Astrocyte of the spinal cord (primary cell): Measurements from ENCODE around the gene PRDM15.

Experiments used
- DNase-seq: peaks from one replicate; pipeline ENCODE4 v3.0.0; 2011; ENCODE audit warnings: low read depth, low spot score
- H3K4me3 ChIP-seq: 2 replicates; pipeline ENCODE4 v1.5.1; 2011; ENCODE audit warnings: low read depth, mild to moderate bottlenecking, low read length, moderate library complexity
- in situ Hi-C: cut with HindIII; loops from 2 replicates; pipeline ENCODE4 v1.10.0; 2017; ENCODE audit warnings: low sequenced_read_pairs
- TF ChIP-seq, protein P1 (sequence below): IDR thresholded peaks from 2 replicates; pipeline ENCODE4 v1.5.1; 2012; ENCODE audit warnings: low read depth, mild to moderate bottlenecking, low read length, inconsistent platforms

The PRDM15 gene

DNA sequence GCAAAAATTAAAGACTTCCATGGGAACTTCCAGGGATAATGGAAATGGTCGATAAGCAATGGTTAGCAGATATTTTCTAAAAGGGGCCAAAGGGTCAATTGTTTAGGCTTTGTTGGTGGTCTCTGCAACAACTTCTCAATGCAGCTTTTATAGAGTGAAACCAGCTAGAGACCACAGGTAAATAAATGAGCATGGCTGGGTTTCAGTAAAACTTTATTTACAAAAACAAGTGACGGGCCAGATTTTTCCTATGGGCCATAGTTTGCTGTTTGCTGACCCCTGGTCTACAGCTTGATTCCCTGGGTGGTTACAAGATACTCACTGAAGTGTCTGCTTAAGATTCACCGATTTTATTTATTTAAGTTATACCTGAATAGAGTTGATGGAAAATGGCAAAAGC is 22.6 kb upstream of the PRDM15 start:
- in situ Hi-C loops, result no loop called here
- no peak overlapping the region for H3K4me3 ChIP-seq
- TF ChIP-seq, protein P1, sequence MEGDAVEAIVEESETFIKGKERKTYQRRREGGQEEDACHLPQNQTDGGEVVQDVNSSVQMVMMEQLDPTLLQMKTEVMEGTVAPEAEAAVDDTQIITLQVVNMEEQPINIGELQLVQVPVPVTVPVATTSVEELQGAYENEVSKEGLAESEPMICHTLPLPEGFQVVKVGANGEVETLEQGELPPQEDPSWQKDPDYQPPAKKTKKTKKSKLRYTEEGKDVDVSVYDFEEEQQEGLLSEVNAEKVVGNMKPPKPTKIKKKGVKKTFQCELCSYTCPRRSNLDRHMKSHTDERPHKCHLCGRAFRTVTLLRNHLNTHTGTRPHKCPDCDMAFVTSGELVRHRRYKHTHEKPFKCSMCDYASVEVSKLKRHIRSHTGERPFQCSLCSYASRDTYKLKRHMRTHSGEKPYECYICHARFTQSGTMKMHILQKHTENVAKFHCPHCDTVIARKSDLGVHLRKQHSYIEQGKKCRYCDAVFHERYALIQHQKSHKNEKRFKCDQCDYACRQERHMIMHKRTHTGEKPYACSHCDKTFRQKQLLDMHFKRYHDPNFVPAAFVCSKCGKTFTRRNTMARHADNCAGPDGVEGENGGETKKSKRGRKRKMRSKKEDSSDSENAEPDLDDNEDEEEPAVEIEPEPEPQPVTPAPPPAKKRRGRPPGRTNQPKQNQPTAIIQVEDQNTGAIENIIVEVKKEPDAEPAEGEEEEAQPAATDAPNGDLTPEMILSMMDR, result no peak
- DNase-seq, result no peak

DNA sequence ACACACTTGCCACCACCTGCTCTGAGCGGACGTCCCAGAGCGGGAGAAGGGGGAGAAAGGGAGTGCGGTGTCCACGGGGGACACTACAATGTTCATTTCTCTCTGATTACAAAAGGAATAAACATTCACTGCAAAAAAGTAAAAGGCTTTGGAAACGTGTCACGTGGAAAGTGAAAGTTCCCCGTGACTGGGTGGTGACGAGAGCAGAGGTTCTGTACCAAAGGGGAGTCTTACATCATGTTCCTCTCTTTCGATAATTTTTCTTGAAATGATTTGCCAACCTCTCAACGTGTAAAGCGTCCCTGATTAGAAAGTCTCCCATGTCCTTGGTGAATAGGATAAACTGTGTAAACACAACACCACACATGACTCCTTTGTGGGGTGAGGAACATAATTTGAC is 22.0 kb upstream of the PRDM15 start:
- no peak for DNase-seq
- H3K4me3 ChIP-seq, result no peak overlapping the region
- TF ChIP-seq, protein P1, result no peak
- in situ Hi-C loops, result no loop called here

DNA sequence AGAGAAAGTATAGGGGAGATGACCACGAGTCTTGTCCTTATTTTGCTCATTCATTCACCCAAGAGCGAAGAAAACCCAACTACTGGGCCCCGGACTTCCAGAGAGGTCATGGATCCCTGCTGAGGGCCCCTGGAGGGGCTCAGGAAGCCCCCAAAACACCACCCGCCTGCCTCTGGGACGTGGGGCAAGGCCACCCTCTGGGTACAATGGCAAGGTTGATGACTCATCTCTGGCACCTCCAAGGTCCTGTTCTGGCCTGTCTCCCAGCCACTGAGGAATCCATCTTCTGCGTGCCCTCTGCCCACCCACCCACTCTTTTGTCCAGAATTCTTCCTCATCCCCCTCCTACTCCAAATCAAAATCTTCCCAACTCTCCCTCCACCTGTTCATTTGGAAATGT is 21.3 kb upstream of the PRDM15 start:
- in situ Hi-C loops, result no loop called here
- TF ChIP-seq, protein P1, result no peak
- no peak for DNase-seq
- H3K4me3 ChIP-seq, result no peak overlapping the region

DNA sequence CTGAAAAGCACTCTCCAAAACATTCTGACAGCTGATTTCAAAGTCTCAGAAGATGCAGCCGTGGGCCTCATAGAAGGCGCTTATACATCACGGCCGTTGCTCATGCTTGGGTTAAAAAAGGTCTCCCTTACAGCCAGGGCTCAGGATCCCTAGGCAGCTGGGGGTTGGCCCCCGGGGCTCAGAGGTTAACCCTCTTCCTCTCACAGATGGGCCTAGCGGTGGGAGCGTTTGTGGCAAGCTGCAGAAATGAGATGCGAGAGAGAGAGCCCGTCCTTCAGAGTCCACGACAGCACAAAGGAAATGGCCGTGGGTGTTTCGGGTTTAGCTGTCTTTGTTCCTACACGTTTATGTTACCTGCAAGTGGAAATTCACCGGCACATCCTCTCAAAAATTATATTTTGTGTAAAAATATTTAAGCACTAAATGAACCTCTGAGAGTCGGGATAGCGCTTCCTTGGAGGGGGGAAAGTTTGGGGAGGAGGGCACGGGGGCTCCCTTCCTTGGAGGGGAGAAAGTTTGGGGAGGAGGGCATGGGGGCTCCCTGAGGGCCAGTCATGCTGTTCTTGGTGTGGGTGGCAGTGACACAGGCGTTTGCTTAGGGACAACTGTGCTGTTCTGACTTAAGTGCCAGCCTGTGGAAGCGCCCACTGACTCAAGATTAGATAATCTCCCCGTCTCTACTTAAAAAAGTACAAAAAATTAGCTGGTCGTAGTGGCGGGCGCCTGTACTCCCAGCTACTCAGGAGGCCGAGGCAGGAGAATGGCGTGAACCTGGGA is 20.5 kb upstream of the PRDM15 start:
- TF ChIP-seq, protein P1, result no peak
- in situ Hi-C loops, result no loop called here
- no peak overlapping the region for H3K4me3 ChIP-seq
- no peak for DNase-seq

DNA sequence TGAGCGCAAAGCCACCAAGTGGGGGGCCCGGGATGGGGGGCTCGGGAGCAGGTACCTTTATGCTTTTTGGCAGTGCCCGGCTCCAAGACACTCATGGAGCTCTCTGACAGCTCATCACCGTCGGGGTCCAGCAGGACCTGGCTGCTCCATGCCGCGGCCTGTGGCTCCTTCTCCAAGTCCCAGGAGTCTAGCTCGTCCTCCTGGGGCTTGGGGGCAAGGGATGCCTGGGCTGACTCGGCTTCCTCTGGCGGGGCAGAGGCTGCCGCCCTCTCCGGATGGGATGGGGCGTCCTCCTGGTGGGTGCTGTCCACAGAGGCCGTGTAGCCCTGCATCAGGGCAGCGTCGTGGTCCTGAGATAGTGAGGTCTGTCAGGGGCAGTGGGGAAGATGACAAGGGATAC is 19.9 kb upstream of the PRDM15 start:
- TF ChIP-seq, protein P1, result no peak
- H3K4me3 ChIP-seq, result no peak overlapping the region
- no peak for DNase-seq
- in situ Hi-C loops, result no loop called here

DNA sequence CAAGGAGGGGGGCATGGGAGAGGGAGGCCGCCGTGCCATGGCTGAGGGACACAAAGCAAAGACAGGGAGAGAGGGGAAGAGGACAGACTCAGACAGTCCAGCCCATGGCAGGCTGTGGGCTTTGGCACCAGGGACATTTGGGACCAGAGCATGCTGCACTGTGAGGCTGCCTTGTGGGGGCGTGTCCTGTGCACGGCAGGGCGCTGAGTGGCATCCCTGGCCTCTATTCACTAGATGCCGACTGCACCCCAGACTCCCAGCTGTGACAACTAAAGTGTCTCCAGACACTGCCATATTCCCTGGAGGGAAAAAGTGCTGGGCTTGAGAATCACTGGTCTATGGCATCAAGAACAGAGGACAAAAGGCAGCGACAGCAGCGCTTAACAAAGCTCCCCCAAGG is 18.6 kb upstream of the PRDM15 start:
- DNase-seq, result no peak
- H3K4me3 ChIP-seq, result no peak overlapping the region
- TF ChIP-seq, protein P1, result no peak
- in situ Hi-C loops, result no loop called here
